Tibial nerve (tissue), 4 donors: ENCODE measurements around the gene EYA4. TPM values are rescaled to one million over a fixed set of nuclear protein-coding genes. Genes with fewer than 3 reads are reported as not detected.

Experiments used
- DNase-seq, 2 donors: peaks; one replicate each; pipeline ENCODE4 v3.0.0-alpha.2; 2019; ENCODE audit warnings: low spot score in 2 of 2
- H3K27ac ChIP-seq, 4 donors: fragments of 200-600 bp; sonication (generic) in 3 of 4; one replicate each; pipeline ENCODE4 v1.5.1; 2017 to 2019; ENCODE audit warnings: mild to moderate bottlenecking in 1 of 4
- H3K27me3 ChIP-seq, 2 donors: fragments of 200-600 bp; sonication (generic) in 1 of 2; one replicate each; pipeline versions ENCODE4 v1.5.1 to v1.6.0; 2017 to 2019
- H3K36me3 ChIP-seq, 3 donors: fragments of 200-600 bp; sonication (generic); one replicate each; pipeline ENCODE4 v1.5.1; 2018 to 2019
- H3K4me1 ChIP-seq, 4 donors: fragments of 200-600 bp; sonication (generic) in 3 of 4; one replicate each; pipeline ENCODE4 v1.5.1; 2017 to 2019
- H3K4me3 ChIP-seq, 4 donors: fragments of 200-600 bp; sonication (generic) in 3 of 4; one replicate each; pipeline ENCODE4 v1.5.1; 2017 to 2019; ENCODE audit warnings: mild to moderate bottlenecking in 1 of 4, moderate library complexity in 1 of 4
- H3K9me3 ChIP-seq, 4 donors: fragments of 200-600 bp; sonication (generic) in 3 of 4; one replicate each; pipeline ENCODE4 v1.5.1; 2017 to 2019
- EP300 ChIP-seq, 2 donors: sonication (generic); formaldehyde crosslinking; IDR thresholded peaks; one replicate each; pipeline ENCODE4 v1.6.1; 2017; ENCODE audit warnings: antibody characterized with exemption in 2 of 2, mild to moderate bottlenecking in 1 of 2
- POLR2A ChIP-seq, 2 donors: fragments of 450-650 bp; IDR thresholded peaks; one replicate each; pipeline ENCODE4 v1.6.1; 2017; ENCODE audit warnings: antibody characterized with exemption in 2 of 2, mild to moderate bottlenecking in 2 of 2, moderate library complexity in 2 of 2
- WGBS, 2 donors: methylation state at CpG; one replicate each; pipeline ENCODE4 v1.1.5; 2018; 5-methylcytosine and 5-hydroxymethylcytosine counted together
- total RNA-seq, 4 donors: library from RNA; depleted of rRNA; stranded (reverse); fragments of >200 nt; gene quantifications; one replicate each; pipeline ENCODE4 v1.1.0, GENCODE V29; 2016
- TF ChIP-seq, protein P1 (sequence below), 5 experiments: fragments of 200-600 bp in 3 of 5; fragments of 450-650 bp in 2 of 5; sonication (generic) in 3 of 5; IDR thresholded peaks; one replicate each; pipeline ENCODE4 v1.5.1; 2016 to 2019; ENCODE audit warnings: antibody characterized with exemption in 5 of 5, mild to moderate bottlenecking in 3 of 5, moderate library complexity in 2 of 5

The EYA4 gene
- total RNA-seq, 4 donors from 2014 or later, result 1.1 to 6.0 (median 1.8) TPM

DNA sequence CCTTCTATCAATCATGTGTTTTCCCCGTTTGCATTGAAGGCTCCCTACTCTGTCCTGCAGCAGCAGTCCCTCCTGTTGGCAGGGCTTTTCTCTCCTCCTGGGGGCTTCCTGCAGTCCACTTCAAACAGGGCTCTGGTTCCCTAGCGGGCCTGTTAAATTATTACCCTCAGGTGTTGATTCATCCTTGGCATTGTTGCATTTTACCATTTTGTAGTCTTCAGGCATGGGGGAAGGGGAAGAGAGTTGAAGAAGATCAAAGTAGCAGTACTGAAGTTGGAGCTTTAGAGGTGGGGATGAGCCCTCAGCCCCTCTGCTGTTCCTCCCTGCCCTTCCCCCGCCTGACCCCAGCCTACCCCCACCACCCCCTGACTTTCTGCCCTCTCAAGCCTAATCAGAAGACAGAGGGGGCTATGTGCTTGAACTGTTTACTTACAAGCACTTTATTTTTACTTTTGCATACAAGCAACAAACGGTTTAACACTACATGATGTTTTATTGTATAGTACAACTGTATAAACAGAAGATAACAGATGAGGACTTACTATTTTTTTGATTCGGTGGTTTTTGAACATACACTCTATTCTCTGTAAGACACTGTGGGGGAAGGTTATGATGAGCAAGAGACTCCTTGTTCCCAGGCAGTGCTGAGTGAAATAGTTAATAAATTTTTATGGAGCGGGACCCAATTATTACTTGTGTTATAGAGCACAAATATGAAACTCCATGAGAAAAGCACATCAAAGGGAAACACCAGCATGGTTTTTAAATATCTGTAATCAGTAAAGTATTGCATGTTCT lies 169.7 kb downstream of the EYA4 start:
- no peaks in the 10 kb centered on the region for H3K27me3 ChIP-seq
- no peaks in the 10 kb centered on the region for H3K4me1 ChIP-seq
- 39 to 43% methylated on average over 6 of the region's 6 CpGs for WGBS, 2 donors
- TF ChIP-seq, protein P1, sequence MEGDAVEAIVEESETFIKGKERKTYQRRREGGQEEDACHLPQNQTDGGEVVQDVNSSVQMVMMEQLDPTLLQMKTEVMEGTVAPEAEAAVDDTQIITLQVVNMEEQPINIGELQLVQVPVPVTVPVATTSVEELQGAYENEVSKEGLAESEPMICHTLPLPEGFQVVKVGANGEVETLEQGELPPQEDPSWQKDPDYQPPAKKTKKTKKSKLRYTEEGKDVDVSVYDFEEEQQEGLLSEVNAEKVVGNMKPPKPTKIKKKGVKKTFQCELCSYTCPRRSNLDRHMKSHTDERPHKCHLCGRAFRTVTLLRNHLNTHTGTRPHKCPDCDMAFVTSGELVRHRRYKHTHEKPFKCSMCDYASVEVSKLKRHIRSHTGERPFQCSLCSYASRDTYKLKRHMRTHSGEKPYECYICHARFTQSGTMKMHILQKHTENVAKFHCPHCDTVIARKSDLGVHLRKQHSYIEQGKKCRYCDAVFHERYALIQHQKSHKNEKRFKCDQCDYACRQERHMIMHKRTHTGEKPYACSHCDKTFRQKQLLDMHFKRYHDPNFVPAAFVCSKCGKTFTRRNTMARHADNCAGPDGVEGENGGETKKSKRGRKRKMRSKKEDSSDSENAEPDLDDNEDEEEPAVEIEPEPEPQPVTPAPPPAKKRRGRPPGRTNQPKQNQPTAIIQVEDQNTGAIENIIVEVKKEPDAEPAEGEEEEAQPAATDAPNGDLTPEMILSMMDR (IDR thresholded peaks at IDR 0.05), result no peak
- TF ChIP-seq EP300 (IDR thresholded peaks at IDR 0.05) (no peak), POLR2A (IDR thresholded peaks at IDR 0.05) (no peak)
- H3K4me3 ChIP-seq, result no peak overlapping the region
- no peaks in the 10 kb centered on the region for H3K36me3 ChIP-seq
- no peaks in the 10 kb centered on the region for H3K9me3 ChIP-seq
- H3K27ac ChIP-seq, result no peak overlapping the region
- no peak for DNase-seq

DNA sequence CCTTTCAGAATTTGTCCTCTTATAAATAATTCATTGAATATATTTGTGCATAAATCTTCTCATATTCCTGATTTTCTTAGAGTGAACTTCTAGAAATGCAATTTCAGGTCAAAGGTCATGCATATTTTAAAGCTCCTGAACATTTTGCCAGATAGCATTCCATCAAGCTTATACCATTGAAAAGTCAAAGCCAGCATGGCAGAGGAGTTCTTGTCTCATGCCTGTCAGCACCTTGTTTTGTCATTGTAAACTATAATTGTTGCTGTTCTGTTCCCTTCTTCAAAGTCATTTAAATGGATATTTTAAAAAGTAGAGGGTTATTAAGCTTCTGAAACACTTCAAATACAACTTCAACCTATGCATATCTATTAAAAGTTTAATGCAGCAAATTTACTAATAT lies 170.6 kb downstream of the EYA4 start:
- Histone ChIP-seq H3K27ac (no peak overlapping the region), H3K4me1 (no peaks in the 10 kb centered on the region), H3K27me3 (no peaks in the 10 kb centered on the region), H3K36me3 (no peaks in the 10 kb centered on the region), H3K4me3 (no peak overlapping the region), H3K9me3 (no peaks in the 10 kb centered on the region)
- no peak for TF ChIP-seq EP300 (IDR thresholded peaks at IDR 0.05)
- no peak for TF ChIP-seq POLR2A (IDR thresholded peaks at IDR 0.05)
- TF ChIP-seq, protein P1 (IDR thresholded peaks at IDR 0.05), result no peak
- no peak for DNase-seq

DNA sequence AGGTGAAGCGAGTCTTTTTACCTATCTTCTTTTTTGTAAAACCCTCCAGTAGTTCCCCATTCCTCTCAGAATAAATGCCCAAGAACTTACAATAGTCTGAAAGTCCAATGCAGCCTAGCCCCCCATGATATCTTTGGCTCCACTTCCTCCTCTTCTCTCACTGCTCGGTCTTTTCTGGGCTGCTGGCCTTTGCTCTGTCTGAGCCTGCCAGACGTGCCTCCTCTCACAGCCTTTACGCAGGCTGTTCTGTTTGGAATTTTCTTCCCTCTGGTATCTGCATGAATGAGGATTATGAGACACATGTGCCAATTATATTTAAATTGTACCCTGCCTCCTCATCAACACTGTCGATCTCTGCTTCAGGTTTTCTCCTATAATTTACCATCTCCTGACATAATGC lies 174.1 kb downstream of the EYA4 start:
- DNase-seq, result no peak
- 54 to 61% methylated on average over 5 of the region's 5 CpGs for WGBS, 2 donors
- Histone ChIP-seq H3K27me3 (no peaks in the 10 kb centered on the region), H3K4me1 (no peaks in the 10 kb centered on the region), H3K4me3 (no peak overlapping the region), H3K36me3 (no peaks in the 10 kb centered on the region), H3K27ac (no peak overlapping the region), H3K9me3 (no peaks in the 10 kb centered on the region)
- no peak for TF ChIP-seq EP300 (IDR thresholded peaks at IDR 0.05)
- TF ChIP-seq, protein P1 (IDR thresholded peaks at IDR 0.05), result no peak
- TF ChIP-seq POLR2A (IDR thresholded peaks at IDR 0.05), result no peak

DNA sequence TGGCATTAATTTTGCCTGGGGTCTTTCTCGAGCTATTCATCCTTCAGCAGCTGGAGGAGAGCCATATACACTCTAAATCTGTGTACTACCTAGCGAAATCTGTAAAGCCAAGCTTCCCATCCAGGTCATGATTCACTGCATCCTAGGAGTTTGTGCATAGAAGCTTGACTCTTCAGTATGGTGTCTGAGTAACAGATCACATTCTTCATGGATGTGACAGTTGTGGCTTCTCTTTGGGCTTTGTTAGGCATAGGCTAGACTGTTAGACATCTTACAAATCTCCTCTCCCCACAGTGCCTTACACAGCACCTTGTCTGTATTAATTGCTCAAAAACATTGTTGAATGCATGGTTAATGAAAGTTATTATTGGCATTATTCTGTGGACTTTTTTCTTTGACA lies 177.0 kb downstream of the EYA4 start:
- Histone ChIP-seq H3K4me1 (no peaks in the 10 kb centered on the region), H3K9me3 (no peaks in the 10 kb centered on the region), H3K27ac (no peak overlapping the region), H3K36me3 (no peaks in the 10 kb centered on the region), H3K4me3 (no peak overlapping the region), H3K27me3 (no peaks in the 10 kb centered on the region)
- TF ChIP-seq, protein P1 (IDR thresholded peaks at IDR 0.05), result no peak
- no peak for DNase-seq
- WGBS, 2 donors, result 65 to 69% methylated on average over 2 of the region's 2 CpGs

DNA sequence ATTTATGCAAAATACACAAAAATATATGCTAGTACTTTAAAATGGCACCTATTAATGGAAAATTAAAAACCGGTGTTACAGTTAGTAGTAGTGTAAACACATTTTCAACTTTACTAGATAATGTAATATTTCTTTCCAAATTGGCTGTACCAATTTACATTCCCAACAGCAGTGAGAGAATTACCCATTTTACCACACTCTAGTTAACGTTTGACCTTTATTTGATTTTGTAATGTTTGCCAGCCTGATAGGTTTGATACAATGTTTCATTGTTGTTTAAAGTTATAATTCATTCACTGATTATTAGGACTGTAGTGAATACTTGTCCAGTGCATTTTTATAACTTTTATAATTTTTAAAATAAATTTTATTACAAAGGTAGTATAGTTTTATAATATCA lies 182.1 kb downstream of the EYA4 start:
- H3K4me3 ChIP-seq, result no peak overlapping the region
- no peak overlapping the region for H3K27ac ChIP-seq
- H3K4me1 ChIP-seq, result no peaks in the 10 kb centered on the region
- WGBS, 2 donors, result 45 to 65% methylated on average over 2 of the region's 2 CpGs
- no peak for DNase-seq
- H3K9me3 ChIP-seq, result no peaks in the 10 kb centered on the region
- H3K36me3 ChIP-seq, result no peaks in the 10 kb centered on the region
- TF ChIP-seq, protein P1 (IDR thresholded peaks at IDR 0.05), result no peak
- no peak for TF ChIP-seq EP300 (IDR thresholded peaks at IDR 0.05)
- no peak for TF ChIP-seq POLR2A (IDR thresholded peaks at IDR 0.05)
- no peaks in the 10 kb centered on the region for H3K27me3 ChIP-seq
